Activated naive CD4-positive, alpha-beta T cell treated with anti-CD3 and anti-CD28 coated beads, Interleukin-2, amount 50 U/mL, for 24 hours (primary cell): ENCODE results near the gene ECT2.
A peak's percentile ranks its signal among the peaks of the same experiment; 100 is the strongest.
"Not testable (repeated sequence)": the region's sequence is repeated elsewhere in the genome, so short reads cannot be mapped to it uniquely, and the experiment has no call there.

Experiments
- H3K27ac Mint-ChIP-seq: one replicate; pipeline ENCODE4 v1.8.0; 2021; ENCODE audit warnings: mild to moderate bottlenecking, mixed read lengths
- H3K27me3 Mint-ChIP-seq: one replicate; pipeline ENCODE4 v1.8.0; 2021; ENCODE audit warnings: mixed read lengths
- H3K36me3 Mint-ChIP-seq: one replicate; pipeline ENCODE4 v1.8.0; 2021; ENCODE audit warnings: mixed read lengths
- H3K4me1 Mint-ChIP-seq: one replicate; pipeline ENCODE4 v1.8.0; 2021; ENCODE audit warnings: mixed read lengths
- H3K4me3 Mint-ChIP-seq: one replicate; pipeline ENCODE4 v1.8.0; 2021; ENCODE audit warnings: mild to moderate bottlenecking, mixed read lengths
- H3K9me3 Mint-ChIP-seq: one replicate; pipeline ENCODE4 v1.8.0; 2021; ENCODE audit warnings: mixed read lengths

The ECT2 gene, protein sequence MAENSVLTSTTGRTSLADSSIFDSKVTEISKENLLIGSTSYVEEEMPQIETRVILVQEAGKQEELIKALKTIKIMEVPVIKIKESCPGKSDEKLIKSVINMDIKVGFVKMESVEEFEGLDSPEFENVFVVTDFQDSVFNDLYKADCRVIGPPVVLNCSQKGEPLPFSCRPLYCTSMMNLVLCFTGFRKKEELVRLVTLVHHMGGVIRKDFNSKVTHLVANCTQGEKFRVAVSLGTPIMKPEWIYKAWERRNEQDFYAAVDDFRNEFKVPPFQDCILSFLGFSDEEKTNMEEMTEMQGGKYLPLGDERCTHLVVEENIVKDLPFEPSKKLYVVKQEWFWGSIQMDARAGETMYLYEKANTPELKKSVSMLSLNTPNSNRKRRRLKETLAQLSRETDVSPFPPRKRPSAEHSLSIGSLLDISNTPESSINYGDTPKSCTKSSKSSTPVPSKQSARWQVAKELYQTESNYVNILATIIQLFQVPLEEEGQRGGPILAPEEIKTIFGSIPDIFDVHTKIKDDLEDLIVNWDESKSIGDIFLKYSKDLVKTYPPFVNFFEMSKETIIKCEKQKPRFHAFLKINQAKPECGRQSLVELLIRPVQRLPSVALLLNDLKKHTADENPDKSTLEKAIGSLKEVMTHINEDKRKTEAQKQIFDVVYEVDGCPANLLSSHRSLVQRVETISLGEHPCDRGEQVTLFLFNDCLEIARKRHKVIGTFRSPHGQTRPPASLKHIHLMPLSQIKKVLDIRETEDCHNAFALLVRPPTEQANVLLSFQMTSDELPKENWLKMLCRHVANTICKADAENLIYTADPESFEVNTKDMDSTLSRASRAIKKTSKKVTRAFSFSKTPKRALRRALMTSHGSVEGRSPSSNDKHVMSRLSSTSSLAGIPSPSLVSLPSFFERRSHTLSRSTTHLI

DNA sequence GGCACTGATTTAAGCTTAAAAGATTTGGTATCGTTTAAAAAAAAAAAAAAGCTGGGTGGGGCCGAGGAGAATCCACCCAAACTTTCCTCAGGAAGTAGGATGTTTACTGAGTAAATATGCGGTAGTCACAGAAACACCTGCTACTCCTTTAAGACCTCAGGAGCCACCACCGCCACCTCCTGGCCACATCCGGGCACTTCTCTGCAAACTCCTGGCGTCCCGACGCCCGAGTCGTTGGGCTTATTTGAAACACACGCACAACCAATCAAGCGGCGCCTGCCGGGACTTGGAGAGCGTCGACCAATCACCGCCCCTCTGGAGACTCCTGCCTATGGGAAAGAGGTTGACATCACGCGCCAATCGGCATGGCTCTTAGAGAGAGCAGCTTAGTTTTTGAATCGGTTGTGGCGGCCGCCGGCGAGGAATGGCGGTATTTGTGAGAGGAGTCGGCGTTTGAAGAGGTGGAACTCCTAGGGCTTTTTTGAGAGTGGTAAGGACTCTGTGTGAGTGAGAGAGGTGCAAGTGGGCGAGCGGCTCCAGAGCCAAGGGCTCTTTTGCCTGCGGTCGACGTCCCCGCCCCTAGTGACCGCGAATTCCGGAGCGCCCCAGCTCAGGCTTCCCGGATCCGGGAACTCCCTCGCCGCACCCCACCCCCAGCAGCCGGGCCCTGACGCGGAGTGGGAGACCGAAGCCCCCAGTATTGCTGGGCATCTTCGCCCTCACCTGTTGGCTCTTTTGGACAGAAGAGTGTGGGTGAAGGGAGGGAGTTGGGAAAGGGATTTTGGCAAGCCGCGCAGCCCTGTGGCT lies at the start of gene ECT2:
Gene ECT2 (plus strand): TSS at position 359 of the 807 bp plus-strand sequence. CDS start 3,805 bp downstream, outside the sequence.
- Mint-ChIP-seq H3K27ac (peak within 1 kb of the TSS; percentile 94), H3K36me3 (peaks cover 3% of the 10 kb centered on the region), H3K4me1 (peaks cover 16% of the 10 kb centered on the region), H3K4me3 (peak within 1 kb of the TSS; percentile 98), H3K27me3 (no peaks in the 10 kb centered on the region), H3K9me3 (no peaks in the 10 kb centered on the region)

DNA sequence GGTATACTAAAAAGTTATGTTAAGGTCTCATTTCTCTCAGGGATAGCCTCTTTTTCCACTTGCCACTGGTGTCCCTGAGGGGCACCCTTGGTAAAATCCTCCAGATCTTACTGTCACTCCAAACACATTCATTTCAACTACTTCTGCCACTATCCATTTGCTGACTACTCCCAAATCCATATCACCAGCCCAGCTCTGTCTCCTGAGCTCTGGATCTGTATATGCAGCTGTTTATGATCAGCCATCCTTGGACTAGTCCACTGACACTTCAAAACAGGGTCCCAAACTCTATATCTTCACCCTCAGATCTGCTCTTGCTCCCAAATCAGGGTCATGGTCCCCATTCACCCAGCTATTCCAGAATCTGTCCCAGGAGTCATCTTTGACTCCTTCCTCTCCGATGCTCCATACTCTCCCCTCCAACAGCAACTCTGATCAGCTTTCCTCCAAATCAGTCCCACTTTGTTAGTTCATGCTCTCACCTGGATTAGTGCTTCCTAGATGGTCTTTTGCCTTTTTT lies 49.5 kb upstream of the ECT2 start:
- peaks cover 11% of the 10 kb centered on the region for H3K4me1 Mint-ChIP-seq
- H3K4me3 Mint-ChIP-seq = no peak overlapping the region
- H3K9me3 Mint-ChIP-seq = no peaks in the 10 kb centered on the region
- H3K27me3 Mint-ChIP-seq = no peaks in the 10 kb centered on the region
- H3K36me3 Mint-ChIP-seq = peaks cover 9% of the 10 kb centered on the region
- H3K27ac Mint-ChIP-seq = no peak overlapping the region

DNA sequence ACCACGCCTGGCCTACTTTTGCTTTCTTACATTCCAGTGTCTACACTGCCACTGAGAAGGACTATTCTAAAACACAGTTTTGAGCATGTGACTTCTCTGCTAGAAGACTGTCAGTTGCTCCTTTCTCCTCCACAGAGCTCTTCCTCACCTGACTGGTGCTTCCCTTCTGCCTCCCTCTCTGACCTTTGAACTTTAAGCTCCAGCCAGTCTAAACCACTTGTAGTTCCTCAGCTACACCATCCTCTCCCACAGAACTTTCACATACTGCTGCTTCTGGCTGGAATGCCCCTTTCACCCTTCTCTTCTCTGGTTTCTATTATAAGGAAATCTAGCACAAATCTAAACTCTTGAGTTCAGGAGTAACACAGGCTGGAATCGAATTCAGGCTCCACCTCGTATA lies 48.8 kb upstream of the ECT2 start:
- Mint-ChIP-seq H3K9me3 (no peaks in the 10 kb centered on the region), H3K4me3 (no peak overlapping the region), H3K4me1 (peaks cover 11% of the 10 kb centered on the region), H3K27me3 (no peaks in the 10 kb centered on the region), H3K36me3 (peaks cover 9% of the 10 kb centered on the region), H3K27ac (no peak overlapping the region)

DNA sequence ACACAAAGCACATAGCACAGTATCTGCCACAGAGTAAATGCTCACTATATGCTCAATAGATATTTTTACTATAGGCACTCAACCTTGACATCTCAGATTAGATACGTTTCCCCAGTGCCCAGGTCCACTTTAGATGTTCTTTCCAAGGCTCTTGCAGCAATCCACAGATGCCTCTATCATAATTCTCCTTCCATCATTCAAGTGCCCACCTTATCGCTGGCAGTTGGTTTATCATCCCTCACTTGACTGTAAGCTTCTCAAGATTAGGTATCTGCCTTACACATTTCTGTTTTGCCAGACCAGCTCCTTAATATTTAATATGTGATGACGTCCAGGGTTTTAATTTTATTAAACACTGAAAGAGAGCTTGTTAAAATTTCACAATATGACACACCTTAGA lies 48.3 kb upstream of the ECT2 start:
- peaks cover 9% of the 10 kb centered on the region for H3K36me3 Mint-ChIP-seq
- H3K4me1 Mint-ChIP-seq = peaks cover 11% of the 10 kb centered on the region
- no peaks in the 10 kb centered on the region for H3K9me3 Mint-ChIP-seq
- H3K27me3 Mint-ChIP-seq = no peaks in the 10 kb centered on the region
- H3K4me3 Mint-ChIP-seq = no peak overlapping the region
- no peak overlapping the region for H3K27ac Mint-ChIP-seq

DNA sequence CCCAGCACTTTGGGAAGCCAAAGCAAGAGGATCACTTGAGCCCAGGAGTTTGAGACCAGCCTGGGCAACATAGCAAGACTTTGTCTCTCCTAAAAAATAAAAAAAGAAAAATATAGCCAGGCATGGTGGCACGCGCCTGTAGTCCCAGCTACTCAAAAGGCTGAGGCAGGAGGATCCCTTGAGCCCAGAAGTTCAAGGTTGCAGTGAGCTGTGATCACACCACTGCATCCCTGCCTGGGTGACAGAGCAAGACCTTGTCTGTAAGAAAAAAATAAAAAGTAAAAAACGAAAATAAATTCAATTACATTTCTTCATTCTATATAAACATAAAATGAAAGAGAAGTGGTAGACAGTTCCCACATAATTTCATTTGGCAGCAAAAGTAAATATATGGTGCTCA lies 47.8 kb upstream of the ECT2 start:
- H3K36me3 Mint-ChIP-seq, H3K27me3 Mint-ChIP-seq, H3K9me3 Mint-ChIP-seq, H3K27ac Mint-ChIP-seq, H3K4me3 Mint-ChIP-seq: not testable (repeated sequence)
- H3K4me1 Mint-ChIP-seq = peaks cover 11% of the 10 kb centered on the region

DNA sequence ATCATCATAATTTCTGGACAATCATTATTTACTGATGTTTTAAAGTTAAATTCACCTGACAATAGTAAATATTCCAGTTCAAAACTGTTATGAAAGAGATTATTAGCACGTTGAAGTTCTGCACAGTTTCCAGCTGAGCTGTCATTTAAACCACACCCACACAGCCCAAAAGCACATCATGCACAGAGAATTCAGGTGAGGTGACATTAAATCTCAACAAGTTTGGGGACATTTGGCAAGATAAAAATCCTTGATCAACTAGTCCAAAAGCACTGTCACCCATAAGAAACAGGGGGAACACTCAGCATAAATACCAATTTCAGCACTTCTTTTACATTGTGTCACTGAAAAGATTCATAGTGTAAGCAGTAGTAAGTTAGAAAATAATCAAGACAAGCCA lies 46.5 kb upstream of the ECT2 start:
- H3K27ac Mint-ChIP-seq = no peak overlapping the region
- H3K4me1 Mint-ChIP-seq = peaks cover 9% of the 10 kb centered on the region
- peaks cover 7% of the 10 kb centered on the region for H3K36me3 Mint-ChIP-seq
- no peak overlapping the region for H3K4me3 Mint-ChIP-seq
- no peaks in the 10 kb centered on the region for H3K9me3 Mint-ChIP-seq
- no peaks in the 10 kb centered on the region for H3K27me3 Mint-ChIP-seq

DNA sequence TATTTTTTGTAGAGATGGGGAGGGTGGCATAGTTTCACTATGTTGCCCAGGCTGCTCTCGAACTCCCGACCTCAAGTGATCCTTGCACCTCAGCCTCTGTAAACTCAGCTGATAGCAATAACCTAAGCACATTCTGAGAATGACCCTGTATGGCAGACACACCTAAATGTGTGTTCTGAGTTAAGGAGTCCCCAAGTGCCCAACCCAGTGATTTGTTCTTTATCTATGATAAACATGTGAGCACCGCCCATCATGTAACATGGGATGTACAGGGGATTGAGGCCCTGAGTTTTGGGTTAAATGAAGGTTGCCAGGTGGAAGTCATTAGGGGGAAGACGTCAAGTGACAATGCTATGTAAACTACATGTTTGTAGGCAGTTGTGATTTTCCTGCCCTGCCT lies 45.4 kb upstream of the ECT2 start:
- Mint-ChIP-seq H3K27ac (no peak overlapping the region), H3K27me3 (no peaks in the 10 kb centered on the region), H3K4me1 (peaks cover 20% of the 10 kb centered on the region), H3K4me3 (no peak overlapping the region), H3K36me3 (peaks cover 7% of the 10 kb centered on the region), H3K9me3 (no peaks in the 10 kb centered on the region)

DNA sequence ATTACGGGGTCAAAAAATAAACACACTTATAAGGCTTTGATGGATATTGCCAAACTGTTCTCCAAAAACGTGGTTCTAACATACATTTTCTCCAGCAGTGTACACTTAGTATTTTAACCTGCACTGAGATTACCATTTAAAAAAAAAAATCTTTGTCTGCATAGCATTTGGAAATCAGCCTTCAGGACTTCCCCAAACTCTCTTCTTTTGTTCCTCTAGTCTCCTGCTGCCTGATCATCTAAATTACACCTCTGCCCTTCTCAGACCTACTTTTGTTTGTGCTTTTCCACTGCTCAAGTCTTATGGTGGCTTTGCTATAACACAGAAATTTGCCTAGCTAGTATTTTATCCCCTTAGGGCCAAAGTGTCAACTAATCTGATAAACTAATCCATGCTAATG lies 43.5 kb upstream of the ECT2 start:
- Mint-ChIP-seq H3K36me3 (peaks cover 4% of the 10 kb centered on the region), H3K4me1 (peaks cover 25% of the 10 kb centered on the region), H3K27ac (no peak overlapping the region), H3K9me3 (no peaks in the 10 kb centered on the region), H3K4me3 (no peak overlapping the region), H3K27me3 (no peaks in the 10 kb centered on the region)

DNA sequence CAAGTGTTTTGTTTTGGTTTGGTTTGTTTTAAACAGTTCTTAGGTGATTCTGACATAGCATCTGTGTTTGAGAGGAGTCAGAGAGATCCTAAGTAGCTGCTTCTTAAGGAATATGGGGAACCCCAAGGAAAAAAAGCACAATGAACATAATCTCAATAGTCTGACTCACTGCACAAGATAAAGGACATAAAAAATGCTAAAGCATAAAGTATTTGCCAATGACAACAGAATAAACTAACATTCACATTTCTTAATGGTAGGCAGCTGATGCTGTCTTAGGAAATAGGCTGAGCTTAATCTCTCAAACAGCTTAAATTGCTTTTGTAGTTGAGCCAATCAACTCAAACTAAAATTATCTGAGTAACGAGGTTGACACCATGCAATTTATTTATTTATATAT lies 42.6 kb upstream of the ECT2 start:
- no peaks in the 10 kb centered on the region for H3K27me3 Mint-ChIP-seq
- no peaks in the 10 kb centered on the region for H3K9me3 Mint-ChIP-seq
- peaks cover 25% of the 10 kb centered on the region for H3K4me1 Mint-ChIP-seq
- H3K4me3 Mint-ChIP-seq = no peak overlapping the region
- H3K36me3 Mint-ChIP-seq = no peaks in the 10 kb centered on the region
- no peak overlapping the region for H3K27ac Mint-ChIP-seq

DNA sequence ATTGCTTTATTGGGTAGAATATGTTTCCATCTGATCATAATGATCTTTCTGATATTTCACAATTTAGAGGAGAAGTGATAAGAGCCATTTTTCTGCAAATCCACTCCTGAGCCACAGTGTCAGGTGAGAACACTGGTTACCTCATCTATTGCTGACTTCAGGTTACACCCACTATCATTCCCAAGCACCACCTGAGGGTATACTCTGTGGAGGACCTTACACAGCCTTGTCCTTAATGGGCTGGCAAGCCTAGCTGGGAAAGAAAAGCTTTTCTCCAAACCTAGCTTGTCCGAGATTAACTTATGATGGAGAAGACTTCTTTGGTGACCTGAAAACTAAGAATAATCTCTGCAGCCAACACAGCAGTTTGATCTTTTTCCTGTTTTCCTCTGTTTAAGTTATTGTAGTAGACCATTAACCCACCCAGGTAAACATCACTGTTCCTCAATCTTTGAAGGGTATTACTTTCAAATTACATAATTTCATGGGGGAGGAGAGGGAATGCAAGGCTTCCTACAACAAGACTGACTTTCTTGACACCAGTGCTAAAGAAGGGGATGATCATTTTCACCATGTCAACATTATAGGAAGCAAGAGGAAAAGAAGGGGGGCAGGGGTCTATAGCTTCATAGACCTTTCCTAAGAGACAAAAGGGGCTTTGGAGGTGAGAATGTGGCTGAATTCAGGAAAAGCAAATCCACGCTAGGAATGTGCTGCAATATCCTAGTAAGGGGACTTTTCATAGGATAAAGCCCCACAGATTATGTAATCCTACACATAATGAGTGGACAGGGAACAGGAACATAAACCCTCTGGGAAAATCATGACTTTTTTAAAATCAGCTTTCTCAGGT lies 41.4 kb upstream of the ECT2 start:
- Mint-ChIP-seq H3K27ac (no peak overlapping the region), H3K4me1 (peaks cover 21% of the 10 kb centered on the region), H3K9me3 (no peaks in the 10 kb centered on the region), H3K27me3 (no peaks in the 10 kb centered on the region), H3K36me3 (no peaks in the 10 kb centered on the region), H3K4me3 (peak overlapping the region; percentile 96)

DNA sequence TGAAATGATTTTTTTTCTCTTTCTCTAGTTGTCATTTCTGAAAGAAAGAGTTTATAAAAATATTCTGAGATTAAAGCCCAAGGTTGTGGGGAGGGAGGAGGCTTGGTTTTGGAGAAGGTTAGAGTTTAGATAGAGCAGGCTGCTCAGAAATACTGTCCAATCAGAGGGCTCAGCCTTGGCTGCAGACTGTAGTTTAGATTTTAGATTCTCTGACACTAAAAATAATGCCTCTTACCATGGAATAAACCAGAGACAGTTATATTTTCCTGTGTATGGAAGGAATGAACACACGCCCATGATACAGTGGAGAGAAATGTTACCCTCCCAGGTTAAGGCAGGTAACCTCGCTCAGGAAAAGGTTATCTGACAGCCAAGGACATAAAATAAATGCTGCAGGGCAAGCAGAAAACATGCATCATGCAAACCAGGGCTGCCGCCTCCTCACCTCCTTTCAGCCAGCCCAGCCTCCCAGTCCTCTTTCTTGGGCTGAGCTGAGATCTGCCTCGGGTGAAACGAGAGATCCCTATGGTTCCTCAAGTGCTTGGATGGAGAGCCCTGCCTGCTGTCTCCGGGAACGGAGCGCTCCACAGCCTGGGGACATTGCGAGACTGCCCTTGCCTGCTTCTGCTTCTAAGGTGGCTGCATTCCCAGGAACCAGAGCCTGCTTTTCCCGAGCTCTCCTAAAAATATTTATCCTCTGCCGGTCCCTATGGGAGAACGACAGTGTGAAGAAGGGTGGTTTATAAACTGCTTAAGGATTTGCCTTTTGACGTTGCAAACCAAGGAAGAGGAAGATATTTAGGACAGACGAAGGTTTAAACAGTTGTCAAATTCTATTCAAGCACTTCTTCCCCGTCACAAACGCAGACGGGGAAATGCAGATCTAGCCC lies 40.5 kb upstream of the ECT2 start:
- H3K36me3 Mint-ChIP-seq = no peaks in the 10 kb centered on the region
- H3K27me3 Mint-ChIP-seq = no peaks in the 10 kb centered on the region
- no peaks in the 10 kb centered on the region for H3K9me3 Mint-ChIP-seq
- H3K4me3 Mint-ChIP-seq = peak overlapping the region; percentile 96
- H3K4me1 Mint-ChIP-seq = peaks cover 21% of the 10 kb centered on the region
- H3K27ac Mint-ChIP-seq = peak overlapping the region; percentile 55

DNA sequence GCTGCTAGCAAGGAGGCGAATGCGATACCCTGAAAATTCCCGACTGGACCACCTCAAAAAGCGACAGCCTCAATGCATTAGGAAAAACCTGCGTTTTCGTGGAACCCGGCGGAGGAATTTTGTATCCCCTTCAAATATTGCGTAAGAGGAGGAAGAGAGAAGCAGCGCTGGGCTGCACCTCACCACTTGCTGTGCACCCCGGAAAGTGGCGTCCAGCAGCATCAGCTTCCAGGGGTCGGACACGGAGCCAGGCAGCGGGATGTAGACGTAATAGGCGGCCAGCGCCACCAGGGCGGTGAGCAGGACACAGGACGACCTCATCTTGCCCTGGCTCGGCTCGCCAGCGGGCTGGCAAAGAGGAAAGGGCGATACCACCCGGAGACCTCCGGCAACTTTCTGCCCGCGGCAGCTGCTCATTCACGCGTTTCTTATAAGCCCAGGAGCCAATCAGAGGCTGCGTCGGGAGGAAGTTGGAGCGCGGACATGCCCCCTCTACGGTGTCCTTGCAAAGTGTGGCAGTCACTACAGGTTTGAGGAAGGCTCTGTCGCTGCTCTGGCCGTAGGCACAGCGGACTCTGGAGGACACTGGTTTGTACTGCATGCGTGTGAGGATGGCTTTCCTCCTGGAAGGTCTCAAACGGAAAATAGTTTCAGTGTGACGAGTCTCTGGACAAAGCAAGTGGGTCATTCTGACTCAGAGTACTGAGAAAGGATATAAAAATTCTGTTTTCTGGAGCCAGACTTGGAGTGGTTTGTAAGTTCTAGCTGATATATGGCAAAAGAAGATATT lies 39.7 kb upstream of the ECT2 start, which contains the start of gene NCEH1:
Gene NCEH1 (minus strand): TSS at position 404 of the 790 bp plus-strand sequence. CDS start 83 bp downstream, at position 321.
- H3K4me1 Mint-ChIP-seq = peaks cover 21% of the 10 kb centered on the region
- no peaks in the 10 kb centered on the region for H3K27me3 Mint-ChIP-seq
- no peaks in the 10 kb centered on the region for H3K36me3 Mint-ChIP-seq
- H3K9me3 Mint-ChIP-seq = no peaks in the 10 kb centered on the region
- peak within 1 kb of the TSS; percentile 55 for H3K27ac Mint-ChIP-seq
- H3K4me3 Mint-ChIP-seq = peak within 1 kb of the TSS; percentile 96

DNA sequence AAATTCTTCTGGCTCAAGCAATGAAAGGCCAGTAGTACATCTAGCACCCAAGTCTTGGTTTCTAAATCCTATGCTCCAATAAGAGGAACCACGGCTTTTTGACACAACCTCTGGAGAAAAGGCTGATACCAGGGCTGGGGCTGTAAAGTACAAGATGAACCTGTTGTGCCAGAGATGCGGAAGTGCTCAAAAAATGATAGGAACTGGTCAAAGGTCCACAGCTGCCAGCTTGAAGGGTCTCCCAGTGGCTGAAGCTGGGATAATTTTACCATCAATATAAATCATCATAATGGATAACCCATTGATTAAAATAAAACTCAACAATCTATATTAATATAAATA lies 39.1 kb upstream of the ECT2 start:
- no peaks in the 10 kb centered on the region for H3K27me3 Mint-ChIP-seq
- H3K9me3 Mint-ChIP-seq = no peaks in the 10 kb centered on the region
- no peaks in the 10 kb centered on the region for H3K36me3 Mint-ChIP-seq
- H3K4me3 Mint-ChIP-seq = peak overlapping the region; percentile 96
- H3K27ac Mint-ChIP-seq = no peak overlapping the region
- peaks cover 21% of the 10 kb centered on the region for H3K4me1 Mint-ChIP-seq
